Loucy (cell line): ENCODE results near the gene SLC7A11.

Experiments
- H2AFZ ChIP-seq: fragments of 200-600 bp; sonication (generic); 2 replicates; pipeline ENCODE4 v1.6.0; 2016; ENCODE audit warnings: antibody characterized with exemption, mild to moderate bottlenecking, low read length, moderate library complexity
- H3F3A ChIP-seq: fragments of 200-600 bp; 2 replicates; pipeline ENCODE4 v1.6.0; 2016; ENCODE audit warnings: antibody characterized with exemption, low read depth, mild to moderate bottlenecking
- H3K27me3 ChIP-seq: fragments of 200-600 bp; sonication (generic); 2 replicates; pipeline ENCODE4 v1.6.1; 2014; ENCODE audit warnings: low read length, mild to moderate bottlenecking; ENCODE audit not compliant: insufficient read depth, poor library complexity, severe bottlenecking
- H3K36me3 ChIP-seq: fragments of 200-600 bp; sonication (generic); 2 replicates; pipeline ENCODE4 v1.6.1; 2016; ENCODE audit warnings: low read length; ENCODE audit not compliant: insufficient read depth
- H3K4me1 ChIP-seq: fragments of 200-600 bp; sonication (generic); 2 replicates; pipeline ENCODE4 v1.5.1; 2014; ENCODE audit warnings: low read length, mild to moderate bottlenecking; ENCODE audit not compliant: insufficient read depth, poor library complexity, severe bottlenecking
- H3K4me2 ChIP-seq: fragments of 200-600 bp; sonication (generic); 2 replicates; pipeline ENCODE4 v1.6.0; 2014; ENCODE audit warnings: antibody characterized with exemption, low read length, low read depth, mild to moderate bottlenecking; ENCODE audit not compliant: poor library complexity, severe bottlenecking
- H3K4me3 ChIP-seq: fragments of 200-600 bp; sonication (generic); 2 replicates; pipeline ENCODE4 v1.5.1; 2014; ENCODE audit warnings: low read length, mild to moderate bottlenecking, mixed read lengths; ENCODE audit not compliant: poor library complexity, severe bottlenecking
- H3K79me2 ChIP-seq: fragments of 200-600 bp; sonication (generic); 2 replicates; pipeline ENCODE4 v1.6.1; 2014; ENCODE audit warnings: low read length; ENCODE audit not compliant: insufficient read depth
- H3K9ac ChIP-seq: fragments of 200-600 bp; sonication (generic); 2 replicates; pipeline ENCODE4 v1.6.0; 2014; ENCODE audit warnings: mild to moderate bottlenecking, low read depth, low read length, moderate library complexity; ENCODE audit not compliant: poor library complexity, severe bottlenecking
- H3K9me2 ChIP-seq: fragments of 200-600 bp; sonication (generic); replicated peaks from 2 replicates; pipeline ENCODE4 v1.6.1; 2016; ENCODE audit warnings: low read depth, low read length, mixed read lengths
- H3K9me3 ChIP-seq: fragments of 200-600 bp; sonication (generic); 2 replicates; pipeline ENCODE4 v1.6.1; 2014; ENCODE audit warnings: mild to moderate bottlenecking, antibody characterized with exemption, low read length, low read depth; ENCODE audit not compliant: insufficient read depth
- H4K20me1 ChIP-seq: fragments of 200-600 bp; sonication (generic); 2 replicates; pipeline ENCODE4 v1.6.0; 2014; ENCODE audit warnings: antibody characterized with exemption, low read length, mild to moderate bottlenecking; ENCODE audit not compliant: insufficient read depth, poor library complexity, severe bottlenecking
- EZH2phosphoT487 ChIP-seq: fragments of 200-600 bp; IDR thresholded peaks from 2 replicates; pipeline ENCODE4 v1.6.1; 2018; ENCODE audit warnings: antibody characterized with exemption, mild to moderate bottlenecking, moderate library complexity, borderline replicate concordance
- TF ChIP-seq, protein P1 (sequence below): fragments of 200-600 bp; sonication (generic); conservative IDR thresholded peaks from 2 replicates; pipeline ENCODE4 v1.5.1; 2014; ENCODE audit warnings: mild to moderate bottlenecking, antibody characterized with exemption, low read length

The SLC7A11 gene

DNA sequence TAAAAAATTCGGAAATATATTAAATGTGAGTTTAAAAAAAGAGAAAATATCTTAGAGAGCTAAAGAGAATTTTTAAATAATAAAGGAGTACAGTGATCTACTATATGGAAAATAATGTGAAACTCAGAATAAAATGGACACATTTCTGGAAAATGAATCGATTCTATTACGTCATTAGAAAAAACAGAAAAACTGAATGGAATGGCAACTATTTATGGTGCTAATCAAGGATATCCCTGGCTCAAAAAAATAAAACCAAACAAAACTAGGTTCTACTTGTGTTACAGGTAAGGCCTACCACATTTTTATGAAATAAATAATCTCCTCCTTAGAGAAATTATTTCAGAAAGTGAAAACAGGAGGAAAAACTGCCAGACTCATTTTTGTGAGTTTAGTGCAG, 5.5 kb upstream of the SLC7A11 start:
- H3K36me3 ChIP-seq, result no peaks in the 10 kb centered on the region
- H4K20me1 ChIP-seq, result no peaks in the 10 kb centered on the region
- H3K4me2 ChIP-seq, result no peak overlapping the region
- no peak overlapping the region for H3K4me3 ChIP-seq
- H3F3A ChIP-seq, result no peaks in the 10 kb centered on the region
- peak overlapping the region; percentile 75 for H2AFZ ChIP-seq
- no peaks in the 10 kb centered on the region for H3K9me2 ChIP-seq
- no peaks in the 10 kb centered on the region for H3K27me3 ChIP-seq
- no peak overlapping the region for H3K9ac ChIP-seq
- TF ChIP-seq EZH2phosphoT487, result no peak
- TF ChIP-seq, protein P1, sequence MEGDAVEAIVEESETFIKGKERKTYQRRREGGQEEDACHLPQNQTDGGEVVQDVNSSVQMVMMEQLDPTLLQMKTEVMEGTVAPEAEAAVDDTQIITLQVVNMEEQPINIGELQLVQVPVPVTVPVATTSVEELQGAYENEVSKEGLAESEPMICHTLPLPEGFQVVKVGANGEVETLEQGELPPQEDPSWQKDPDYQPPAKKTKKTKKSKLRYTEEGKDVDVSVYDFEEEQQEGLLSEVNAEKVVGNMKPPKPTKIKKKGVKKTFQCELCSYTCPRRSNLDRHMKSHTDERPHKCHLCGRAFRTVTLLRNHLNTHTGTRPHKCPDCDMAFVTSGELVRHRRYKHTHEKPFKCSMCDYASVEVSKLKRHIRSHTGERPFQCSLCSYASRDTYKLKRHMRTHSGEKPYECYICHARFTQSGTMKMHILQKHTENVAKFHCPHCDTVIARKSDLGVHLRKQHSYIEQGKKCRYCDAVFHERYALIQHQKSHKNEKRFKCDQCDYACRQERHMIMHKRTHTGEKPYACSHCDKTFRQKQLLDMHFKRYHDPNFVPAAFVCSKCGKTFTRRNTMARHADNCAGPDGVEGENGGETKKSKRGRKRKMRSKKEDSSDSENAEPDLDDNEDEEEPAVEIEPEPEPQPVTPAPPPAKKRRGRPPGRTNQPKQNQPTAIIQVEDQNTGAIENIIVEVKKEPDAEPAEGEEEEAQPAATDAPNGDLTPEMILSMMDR, result no peak
- no peaks in the 10 kb centered on the region for H3K9me3 ChIP-seq
- no peaks in the 10 kb centered on the region for H3K79me2 ChIP-seq
- H3K4me1 ChIP-seq, result peaks cover 9% of the 10 kb centered on the region

DNA sequence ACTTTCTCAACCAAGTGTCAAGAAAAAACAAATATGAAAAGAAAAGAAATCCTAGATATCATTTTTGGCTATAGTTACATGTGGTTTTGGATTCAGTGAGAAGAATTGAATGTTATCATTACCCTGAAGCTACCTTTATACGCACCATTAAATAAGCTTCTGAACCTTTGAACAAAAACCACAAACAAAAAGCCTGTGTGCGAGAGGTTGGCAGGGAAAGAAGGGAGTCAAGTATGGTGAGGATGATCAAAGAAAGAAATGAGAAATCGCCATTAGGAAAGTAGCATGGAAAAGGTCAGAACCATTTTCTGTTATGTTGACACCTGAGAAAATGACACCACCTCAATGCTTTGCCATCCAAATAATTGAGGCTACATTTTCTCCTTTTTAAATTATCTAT, 1.2 kb upstream of the SLC7A11 start:
- Histone ChIP-seq H3K4me3 (peak overlapping the region; percentile 82), H3K9me3 (no peaks in the 10 kb centered on the region), H3F3A (no peaks in the 10 kb centered on the region), H3K9me2 (no peaks in the 10 kb centered on the region), H3K9ac (peak overlapping the region; percentile 86), H3K79me2 (0 out of 2 replicates have a peak, but pooled peaks cover 5% of the 10 kb centered on the region), H3K4me1 (peaks cover 37% of the 10 kb centered on the region), H3K36me3 (no peaks in the 10 kb centered on the region), H2AFZ (peak overlapping the region; percentile 14; the same call in 1 of the 2 replicates), H4K20me1 (no peaks in the 10 kb centered on the region), H3K27me3 (no peaks in the 10 kb centered on the region), H3K4me2 (peak overlapping the region; percentile 78)
- TF ChIP-seq EZH2phosphoT487, result no peak
- TF ChIP-seq, protein P1, result no peak

DNA sequence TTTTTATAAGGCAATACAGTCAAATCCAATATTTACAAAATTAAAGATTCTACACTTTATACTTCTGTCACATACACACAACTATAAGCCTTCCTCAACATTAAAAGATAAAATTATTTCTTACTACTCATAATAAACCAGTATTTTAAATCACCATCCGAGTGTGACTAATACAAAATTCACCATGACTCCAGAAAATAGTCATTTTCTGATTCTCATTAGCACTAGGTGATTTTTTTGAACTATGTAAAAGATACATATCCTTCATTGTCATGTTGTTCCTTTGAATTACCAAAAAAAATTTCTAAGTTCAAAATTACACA, 646 bp upstream of the SLC7A11 start:
- Histone ChIP-seq H3K27me3 (no peaks in the 10 kb centered on the region), H3K79me2 (0 out of 2 replicates have a peak, but pooled peaks cover 5% of the 10 kb centered on the region), H3K9ac (peak overlapping the region; percentile 86), H2AFZ (peak overlapping the region; percentile 97), H3K9me3 (no peaks in the 10 kb centered on the region), H3F3A (no peaks in the 10 kb centered on the region), H3K4me1 (peaks cover 37% of the 10 kb centered on the region), H3K4me2 (peak overlapping the region; percentile 78), H4K20me1 (no peaks in the 10 kb centered on the region), H3K9me2 (no peaks in the 10 kb centered on the region), H3K4me3 (peak overlapping the region; percentile 82), H3K36me3 (no peaks in the 10 kb centered on the region)
- TF ChIP-seq, protein P1, result no peak
- no peak for TF ChIP-seq EZH2phosphoT487
